Measurements from ENCODE around the gene THAP12.

THAP12 gene

GRCh38 chr11:76400967-76401366 lies 20.0 kb upstream of the THAP12 start:
- Histone ChIP-seq H3K27ac (ENCODE audit: poor library complexity, severe bottlenecking) (no peak overlapping the region), H3K4me3 (ENCODE audit: severe bottlenecking) (no peak overlapping the region), H3K9me3 (ENCODE audit: severe bottlenecking) (no peaks in the 10 kb centered on the region), H3K36me3 (ENCODE audit: low read depth) (no peaks in the 10 kb centered on the region), H3K4me1 (ENCODE audit: insufficient read depth, poor library complexity, severe bottlenecking) (no peaks in the 10 kb centered on the region), H3K27me3 (ENCODE audit: insufficient read depth, poor library complexity, severe bottlenecking) (no peaks in the 10 kb centered on the region)
- DNase-seq (ENCODE audit: low spot score) (no peak), ATAC-seq (ENCODE audit: low read depth) (no peak)
- no peak for TF ChIP-seq CTCF (IDR thresholded peaks at IDR 0.05; ENCODE audit: poor library complexity, severe bottlenecking)

- Histone ChIP-seq H3K9me3 (ENCODE audit: severe bottlenecking) (no peaks in the 10 kb centered on the region), H3K27ac (ENCODE audit: poor library complexity, severe bottlenecking) (no peak overlapping the region), H3K27me3 (ENCODE audit: insufficient read depth, poor library complexity, severe bottlenecking) (no peaks in the 10 kb centered on the region), H3K4me3 (ENCODE audit: severe bottlenecking) (no peak overlapping the region), H3K4me1 (ENCODE audit: insufficient read depth, poor library complexity, severe bottlenecking) (no peaks in the 10 kb centered on the region), H3K36me3 (ENCODE audit: low read depth) (no peaks in the 10 kb centered on the region)
- TF ChIP-seq CTCF (IDR thresholded peaks at IDR 0.05; ENCODE audit: poor library complexity, severe bottlenecking), result no peak
- DNase-seq (ENCODE audit: low spot score) (no peak), ATAC-seq (ENCODE audit: low read depth) (no peak)
These were observed 16.5 kb upstream of the THAP12 start for GRCh38 chr11:76397383-76397782.

- Histone ChIP-seq H3K27ac (ENCODE audit: poor library complexity, severe bottlenecking) (no peak overlapping the region), H3K4me3 (ENCODE audit: severe bottlenecking) (no peak overlapping the region), H3K9me3 (ENCODE audit: severe bottlenecking) (no peaks in the 10 kb centered on the region), H3K27me3 (ENCODE audit: insufficient read depth, poor library complexity, severe bottlenecking) (no peaks in the 10 kb centered on the region), H3K36me3 (ENCODE audit: low read depth) (no peaks in the 10 kb centered on the region), H3K4me1 (ENCODE audit: insufficient read depth, poor library complexity, severe bottlenecking) (no peaks in the 10 kb centered on the region)
- TF ChIP-seq CTCF (IDR thresholded peaks at IDR 0.05; ENCODE audit: poor library complexity, severe bottlenecking), result no peak
- ATAC-seq (ENCODE audit: low read depth), result no peak
- DNase-seq (ENCODE audit: low spot score), result no peak
These were observed 14.4 kb upstream of the THAP12 start for GRCh38 chr11:76395296-76395695.

- ATAC-seq (ENCODE audit: low read depth) (no peak), DNase-seq (ENCODE audit: low spot score) (no peak)
- Histone ChIP-seq H3K4me3 (ENCODE audit: severe bottlenecking) (no peak overlapping the region), H3K27me3 (ENCODE audit: insufficient read depth, poor library complexity, severe bottlenecking) (no peaks in the 10 kb centered on the region), H3K4me1 (ENCODE audit: insufficient read depth, poor library complexity, severe bottlenecking) (no peaks in the 10 kb centered on the region), H3K27ac (ENCODE audit: poor library complexity, severe bottlenecking) (no peak overlapping the region), H3K36me3 (ENCODE audit: low read depth) (no peaks in the 10 kb centered on the region), H3K9me3 (ENCODE audit: severe bottlenecking) (no peaks in the 10 kb centered on the region)
- no peak for TF ChIP-seq CTCF (IDR thresholded peaks at IDR 0.05; ENCODE audit: poor library complexity, severe bottlenecking)
These were observed 13.5 kb upstream of the THAP12 start for GRCh38 chr11:76394411-76394810.

GRCh38 chr11:76392870-76393269 lies 11.9 kb upstream of the THAP12 start:
- no peak for DNase-seq (ENCODE audit: low spot score)
- Histone ChIP-seq H3K27ac (ENCODE audit: poor library complexity, severe bottlenecking) (no peak overlapping the region), H3K36me3 (ENCODE audit: low read depth) (no peaks in the 10 kb centered on the region), H3K9me3 (ENCODE audit: severe bottlenecking) (no peaks in the 10 kb centered on the region), H3K27me3 (ENCODE audit: insufficient read depth, poor library complexity, severe bottlenecking) (no peaks in the 10 kb centered on the region), H3K4me1 (ENCODE audit: insufficient read depth, poor library complexity, severe bottlenecking) (no peaks in the 10 kb centered on the region), H3K4me3 (ENCODE audit: severe bottlenecking) (no peak overlapping the region)
- TF ChIP-seq CTCF (IDR thresholded peaks at IDR 0.05; ENCODE audit: poor library complexity, severe bottlenecking), result no peak
- ATAC-seq (ENCODE audit: low read depth), result no peak
